ENCODE data around the gene TMEM271. TPM values are rescaled to one million over a fixed set of nuclear protein-coding genes. Genes with fewer than 3 reads are reported as not detected.
"Not testable (repeated sequence)": the region's sequence is repeated elsewhere in the genome, so short reads cannot be mapped to it uniquely, and the experiment has no call there.

TMEM271 gene
- polyA plus RNA-seq, 3 donors = 0.04 to 0.06 TPM; not detected in 1

- DNase-seq (ENCODE audit: extremely low read depth in 1 of 11, low read depth in 9 of 11, low spot score in 4 of 11) = no peak
Measured at GRCh38 chr4:612052-612748, 36.1 kb upstream of the TMEM271 start.

GRCh38 chr4:610411-611261 is 34.5 kb upstream of the TMEM271 start:
- no peak for DNase-seq (ENCODE audit: extremely low read depth in 1 of 11, low read depth in 9 of 11, low spot score in 4 of 11)

- no peak for DNase-seq (ENCODE audit: extremely low read depth in 1 of 11, low read depth in 9 of 11, low spot score in 4 of 11)
Measured at GRCh38 chr4:609400-610050, 33.4 kb upstream of the TMEM271 start.

GRCh38 chr4:608236-608635 is 32.1 kb upstream of the TMEM271 start:
- no peak for DNase-seq (ENCODE audit: extremely low read depth in 1 of 11, low read depth in 9 of 11, low spot score in 4 of 11)

GRCh38 chr4:605702-606425 is 29.8 kb upstream of the TMEM271 start:
- no peak for DNase-seq (ENCODE audit: extremely low read depth in 1 of 11, low read depth in 9 of 11, low spot score in 4 of 11)

- no peak for DNase-seq (ENCODE audit: extremely low read depth in 1 of 11, low read depth in 9 of 11, low spot score in 4 of 11)
Measured at GRCh38 chr4:604131-604530, 28.0 kb upstream of the TMEM271 start.

GRCh38 chr4:602559-602942 is 26.5 kb upstream of the TMEM271 start:
- peak; percentile 20 to 67 (median 58) for DNase-seq (ENCODE audit: extremely low read depth in 1 of 11, low read depth in 9 of 11, low spot score in 4 of 11)

GRCh38 chr4:601612-602558 is 25.8 kb upstream of the TMEM271 start:
- DNase-seq (ENCODE audit: extremely low read depth in 1 of 11, low read depth in 9 of 11, low spot score in 4 of 11) = no peak

GRCh38 chr4:600850-601515 is 24.9 kb upstream of the TMEM271 start:
- no peak for DNase-seq (ENCODE audit: extremely low read depth in 1 of 11, low read depth in 9 of 11, low spot score in 4 of 11)

GRCh38 chr4:600166-600565 is 24.1 kb upstream of the TMEM271 start:
- no peak for DNase-seq (ENCODE audit: extremely low read depth in 1 of 11, low read depth in 9 of 11, low spot score in 4 of 11)

GRCh38 chr4:598925-599324 is 22.8 kb upstream of the TMEM271 start:
- DNase-seq (ENCODE audit: extremely low read depth in 1 of 11, low read depth in 9 of 11, low spot score in 4 of 11) = no peak

- DNase-seq (ENCODE audit: extremely low read depth in 1 of 11, low read depth in 9 of 11, low spot score in 4 of 11) = no peak
Measured at GRCh38 chr4:592825-593520, 16.9 kb upstream of the TMEM271 start.

- DNase-seq (ENCODE audit: extremely low read depth in 1 of 11, low read depth in 9 of 11, low spot score in 4 of 11) = not testable (repeated sequence)
Measured at GRCh38 chr4:592178-592577, 16.1 kb upstream of the TMEM271 start.

- DNase-seq (ENCODE audit: extremely low read depth in 1 of 11, low read depth in 9 of 11, low spot score in 4 of 11) = no peak
Measured at GRCh38 chr4:590313-590841, 14.3 kb upstream of the TMEM271 start.

GRCh38 chr4:589219-589963 is 13.3 kb upstream of the TMEM271 start:
- DNase-seq (ENCODE audit: extremely low read depth in 1 of 11, low read depth in 9 of 11, low spot score in 4 of 11) = no peak

- no peak for DNase-seq (ENCODE audit: extremely low read depth in 1 of 11, low read depth in 9 of 11, low spot score in 4 of 11)
Measured at GRCh38 chr4:588351-588849, 12.3 kb upstream of the TMEM271 start.
